Measurements from ENCODE around the gene TENT5A. TPM values are rescaled to one million over a fixed set of nuclear protein-coding genes. Genes with fewer than 3 reads are reported as not detected.
A peak's percentile ranks its signal among the peaks of the same experiment; 100 is the strongest.
"Not testable (repeated sequence)": the region's sequence is repeated elsewhere in the genome, so short reads cannot be mapped to it uniquely, and the experiment has no call there.

TENT5A gene
- total and polyA plus RNA-seq, 4 experiments from 2014 or later: 2.5 to 6.6 (median 5.1) TPM

- H3K36me3 ChIP-seq (ENCODE audit: insufficient read depth, low read length): no peaks in the 10 kb centered on the region
- H3K27ac ChIP-seq (ENCODE audit: low read depth, low read length): no peak overlapping the region
- no peak for DNase-seq
- peaks cover 0 to 4% of the 10 kb centered on the region in 2 donors for H3K36me3 Mint-ChIP-seq
- ChIA-PET CTCF (ENCODE audit: partially characterized antibody) (no interaction called here), POLR2A (ENCODE audit: partially characterized antibody) (no interaction called here)
- H3K4me3 ChIP-seq (ENCODE audit: low read length in 2 of 2): no peak overlapping the region
- no peaks in the 10 kb centered on the region for H3K27me3 ChIP-seq (ENCODE audit: insufficient read depth, low read length)
- peaks cover 0 to 4% (median 1%) of the 10 kb centered on the region in 4 donors for H3K4me1 Mint-ChIP-seq
- H3K4me3 Mint-ChIP-seq: no peak overlapping the region
- no peaks in the 10 kb centered on the region for H3K9me3 ChIP-seq (ENCODE audit: control insufficient read depth in 1 of 2, low read length in 2 of 2)
- H3K27ac Mint-ChIP-seq: no peak overlapping the region
- no peaks in the 10 kb centered on the region for H3K4me1 ChIP-seq (ENCODE audit: insufficient read depth, low read length)
- intact Hi-C loops (cut with micrococcal nuclease): no loop called here
- H3K9me3 Mint-ChIP-seq: no peaks in the 10 kb centered on the region
- no peaks in the 10 kb centered on the region for H3K27me3 Mint-ChIP-seq
Observed at GRCh38 chr6:81741689-81742088, 10.8 kb downstream of the TENT5A start.

- POLR2A ChIA-PET (ENCODE audit: partially characterized antibody); H3K9me3 Mint-ChIP-seq; H3K36me3 Mint-ChIP-seq; H3K4me1 ChIP-seq (ENCODE audit: insufficient read depth, low read length); DNase-seq; intact Hi-C loops (cut with micrococcal nuclease); H3K9me3 ChIP-seq (ENCODE audit: control insufficient read depth in 1 of 2, low read length in 2 of 2); H3K4me3 Mint-ChIP-seq; H3K27ac Mint-ChIP-seq; H3K36me3 ChIP-seq (ENCODE audit: insufficient read depth, low read length); H3K27me3 Mint-ChIP-seq; H3K4me1 Mint-ChIP-seq; H3K27me3 ChIP-seq (ENCODE audit: insufficient read depth, low read length); H3K4me3 ChIP-seq (ENCODE audit: low read length in 2 of 2); CTCF ChIA-PET (ENCODE audit: partially characterized antibody); H3K27ac ChIP-seq (ENCODE audit: low read depth, low read length): not testable (repeated sequence)
Observed at GRCh38 chr6:81740591-81740990, 11.9 kb downstream of the TENT5A start.

GRCh38 chr6:81739230-81740195, 13.0 kb downstream of the TENT5A start:
- Mint-ChIP-seq H3K9me3 (peaks cover 0 to 2% (median 0%) of the 10 kb centered on the region in 8 donors), H3K36me3 (no peaks in the 10 kb centered on the region), H3K27me3 (no peaks in the 10 kb centered on the region), H3K27ac (no peak overlapping the region), H3K4me3 (no peak overlapping the region), H3K4me1 (no peaks in the 10 kb centered on the region)
- H3K36me3 ChIP-seq (ENCODE audit: insufficient read depth, low read length): no peaks in the 10 kb centered on the region
- no peaks in the 10 kb centered on the region for H3K27me3 ChIP-seq (ENCODE audit: insufficient read depth, low read length)
- no peaks in the 10 kb centered on the region for H3K9me3 ChIP-seq (ENCODE audit: control insufficient read depth in 1 of 2, low read length in 2 of 2)
- ChIA-PET POLR2A (ENCODE audit: partially characterized antibody) (no interaction called here), CTCF (ENCODE audit: partially characterized antibody) (no interaction called here)
- no peak overlapping the region for H3K27ac ChIP-seq (ENCODE audit: low read depth, low read length)
- no peak for DNase-seq
- intact Hi-C loops (cut with micrococcal nuclease): no loop called here
- no peak overlapping the region for H3K4me3 ChIP-seq (ENCODE audit: low read length in 2 of 2)
- no peaks in the 10 kb centered on the region for H3K4me1 ChIP-seq (ENCODE audit: insufficient read depth, low read length)

GRCh38 chr6:81736428-81736827, 16.1 kb downstream of the TENT5A start:
- ChIA-PET CTCF (ENCODE audit: partially characterized antibody) (no interaction called here), POLR2A (ENCODE audit: partially characterized antibody) (no interaction called here)
- Histone ChIP-seq H3K36me3 (ENCODE audit: insufficient read depth, low read length) (no peaks in the 10 kb centered on the region), H3K4me3 (ENCODE audit: low read length in 2 of 2) (no peak overlapping the region), H3K4me1 (ENCODE audit: insufficient read depth, low read length) (no peaks in the 10 kb centered on the region), H3K27ac (ENCODE audit: low read depth, low read length) (no peak overlapping the region), H3K27me3 (ENCODE audit: insufficient read depth, low read length) (no peaks in the 10 kb centered on the region), H3K9me3 (ENCODE audit: control insufficient read depth in 1 of 2, low read length in 2 of 2) (no peaks in the 10 kb centered on the region)
- Mint-ChIP-seq H3K9me3 (peaks cover 0 to 2% (median 0%) of the 10 kb centered on the region in 8 donors), H3K4me1 (no peaks in the 10 kb centered on the region), H3K27ac (no peak overlapping the region), H3K4me3 (no peak overlapping the region), H3K27me3 (no peaks in the 10 kb centered on the region), H3K36me3 (no peaks in the 10 kb centered on the region)
- intact Hi-C loops (cut with micrococcal nuclease): no loop called here
- DNase-seq: no peak

- intact Hi-C loops (cut with micrococcal nuclease): no loop called here
- H3K9me3 Mint-ChIP-seq: peaks cover 0 to 2% (median 0%) of the 10 kb centered on the region in 8 donors
- no peaks in the 10 kb centered on the region for H3K9me3 ChIP-seq (ENCODE audit: control insufficient read depth in 1 of 2, low read length in 2 of 2)
- no peaks in the 10 kb centered on the region for H3K4me1 ChIP-seq (ENCODE audit: insufficient read depth, low read length)
- no peaks in the 10 kb centered on the region for H3K36me3 Mint-ChIP-seq
- H3K27me3 ChIP-seq (ENCODE audit: insufficient read depth, low read length): no peaks in the 10 kb centered on the region
- H3K4me3 Mint-ChIP-seq: no peak overlapping the region
- no peaks in the 10 kb centered on the region for H3K27me3 Mint-ChIP-seq
- H3K27ac Mint-ChIP-seq: peak overlapping the region in 1 of 7 donors; percentile 2
- H3K27ac ChIP-seq (ENCODE audit: low read depth, low read length): no peak overlapping the region
- no peaks in the 10 kb centered on the region for H3K4me1 Mint-ChIP-seq
- no peaks in the 10 kb centered on the region for H3K36me3 ChIP-seq (ENCODE audit: insufficient read depth, low read length)
- no peak for DNase-seq
- no peak overlapping the region for H3K4me3 ChIP-seq (ENCODE audit: low read length in 2 of 2)
- ChIA-PET CTCF (ENCODE audit: partially characterized antibody) (no interaction called here), POLR2A (ENCODE audit: partially characterized antibody) (no interaction called here)
Observed at GRCh38 chr6:81735756-81736380, 16.6 kb downstream of the TENT5A start.

GRCh38 chr6:81734500-81735150, 17.9 kb downstream of the TENT5A start:
- no peaks in the 10 kb centered on the region for H3K27me3 ChIP-seq (ENCODE audit: insufficient read depth, low read length)
- Mint-ChIP-seq H3K9me3 (peaks cover 0 to 2% (median 0%) of the 10 kb centered on the region in 8 donors), H3K27me3 (no peaks in the 10 kb centered on the region), H3K4me1 (no peaks in the 10 kb centered on the region), H3K4me3 (no peak overlapping the region), H3K27ac (no peak overlapping the region), H3K36me3 (no peaks in the 10 kb centered on the region)
- H3K36me3 ChIP-seq (ENCODE audit: insufficient read depth, low read length): no peaks in the 10 kb centered on the region
- intact Hi-C loops (cut with micrococcal nuclease): no loop called here
- no peaks in the 10 kb centered on the region for H3K9me3 ChIP-seq (ENCODE audit: control insufficient read depth in 1 of 2, low read length in 2 of 2)
- no peak overlapping the region for H3K4me3 ChIP-seq (ENCODE audit: low read length in 2 of 2)
- H3K4me1 ChIP-seq (ENCODE audit: insufficient read depth, low read length): no peaks in the 10 kb centered on the region
- CTCF ChIA-PET (ENCODE audit: partially characterized antibody): interaction anchor here (1.4 kb wide), 1 partner anchor 19 kb away, joined by 7 read pairs; the partner anchor contains the start of gene TENT5A
- DNase-seq: no peak
- H3K27ac ChIP-seq (ENCODE audit: low read depth, low read length): no peak overlapping the region
- POLR2A ChIA-PET (ENCODE audit: partially characterized antibody): interaction anchor here (0.7 kb wide), 1 partner anchor 1885 kb away, joined by 4 read pairs; no protein-coding TSS in a partner anchor

GRCh38 chr6:81734081-81734480, 18.4 kb downstream of the TENT5A start:
- Mint-ChIP-seq H3K9me3 (peaks cover 0 to 2% (median 0%) of the 10 kb centered on the region in 8 donors), H3K36me3 (no peaks in the 10 kb centered on the region), H3K4me3 (no peak overlapping the region), H3K27me3 (no peaks in the 10 kb centered on the region), H3K4me1 (no peaks in the 10 kb centered on the region), H3K27ac (no peak overlapping the region)
- ChIA-PET POLR2A (ENCODE audit: partially characterized antibody) (no interaction called here), CTCF (ENCODE audit: partially characterized antibody) (interaction anchor here (1.4 kb wide), 1 partner anchor 19 kb away, joined by 7 read pairs; the partner anchor contains the start of gene TENT5A)
- no peaks in the 10 kb centered on the region for H3K9me3 ChIP-seq (ENCODE audit: control insufficient read depth in 1 of 2, low read length in 2 of 2)
- no peak overlapping the region for H3K4me3 ChIP-seq (ENCODE audit: low read length in 2 of 2)
- intact Hi-C loops (cut with micrococcal nuclease): no loop called here
- H3K27me3 ChIP-seq (ENCODE audit: insufficient read depth, low read length): no peaks in the 10 kb centered on the region
- no peak overlapping the region for H3K27ac ChIP-seq (ENCODE audit: low read depth, low read length)
- DNase-seq: no peak
- H3K36me3 ChIP-seq (ENCODE audit: insufficient read depth, low read length): no peaks in the 10 kb centered on the region
- H3K4me1 ChIP-seq (ENCODE audit: insufficient read depth, low read length): no peaks in the 10 kb centered on the region

Data from CD4-positive, alpha-beta memory T cell (primary cell).